Measurements from ENCODE around the gene EBPL. TPM values are rescaled to one million over a fixed set of nuclear protein-coding genes. Genes with fewer than 3 reads are reported as not detected.
A peak's percentile ranks its signal among the peaks of the same experiment; 100 is the strongest.

Gene EBPL
- total RNA-seq, 2 experiments from 2014 or later, result 39.5 to 43.5 TPM

DNA sequence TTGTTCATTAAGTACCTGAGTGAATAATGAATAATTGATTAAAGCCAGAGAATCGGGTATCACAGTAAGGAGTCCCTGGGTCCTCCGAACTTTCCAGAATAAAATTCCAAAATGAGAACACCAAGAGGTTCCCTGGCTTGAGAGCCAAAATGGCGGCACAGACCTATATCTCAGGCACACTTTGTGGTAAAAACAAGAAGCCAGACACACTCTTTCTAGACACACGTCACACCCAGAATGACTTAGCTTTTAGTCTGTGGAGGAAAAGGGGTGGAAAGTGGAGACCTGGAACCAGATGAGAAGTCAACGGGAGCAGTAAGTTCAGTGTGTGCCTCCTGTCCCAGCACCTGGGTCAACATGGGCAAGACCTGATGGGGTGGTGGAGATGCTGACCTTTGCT is 54.6 kb downstream of the EBPL start:
- H3K4me3 Mint-ChIP-seq, result peak overlapping the region; percentile 79
- CTCF ChIA-PET, result interaction anchor here (1.1 to 1.3 kb wide), 2 partner anchors 23 to 155 kb away, joined by 3 read pairs; no protein-coding TSS in a partner anchor
- H3K36me3 Mint-ChIP-seq, result peaks cover 2% of the 10 kb centered on the region
- peaks cover 21% of the 10 kb centered on the region for H3K4me1 Mint-ChIP-seq
- no peak for DNase-seq
- no peak for ATAC-seq
- no peaks in the 10 kb centered on the region for H3K9me3 Mint-ChIP-seq (ENCODE audit: low read depth)
- H3K27me3 Mint-ChIP-seq, result no peaks in the 10 kb centered on the region
- no peak overlapping the region for H3K27ac Mint-ChIP-seq

DNA sequence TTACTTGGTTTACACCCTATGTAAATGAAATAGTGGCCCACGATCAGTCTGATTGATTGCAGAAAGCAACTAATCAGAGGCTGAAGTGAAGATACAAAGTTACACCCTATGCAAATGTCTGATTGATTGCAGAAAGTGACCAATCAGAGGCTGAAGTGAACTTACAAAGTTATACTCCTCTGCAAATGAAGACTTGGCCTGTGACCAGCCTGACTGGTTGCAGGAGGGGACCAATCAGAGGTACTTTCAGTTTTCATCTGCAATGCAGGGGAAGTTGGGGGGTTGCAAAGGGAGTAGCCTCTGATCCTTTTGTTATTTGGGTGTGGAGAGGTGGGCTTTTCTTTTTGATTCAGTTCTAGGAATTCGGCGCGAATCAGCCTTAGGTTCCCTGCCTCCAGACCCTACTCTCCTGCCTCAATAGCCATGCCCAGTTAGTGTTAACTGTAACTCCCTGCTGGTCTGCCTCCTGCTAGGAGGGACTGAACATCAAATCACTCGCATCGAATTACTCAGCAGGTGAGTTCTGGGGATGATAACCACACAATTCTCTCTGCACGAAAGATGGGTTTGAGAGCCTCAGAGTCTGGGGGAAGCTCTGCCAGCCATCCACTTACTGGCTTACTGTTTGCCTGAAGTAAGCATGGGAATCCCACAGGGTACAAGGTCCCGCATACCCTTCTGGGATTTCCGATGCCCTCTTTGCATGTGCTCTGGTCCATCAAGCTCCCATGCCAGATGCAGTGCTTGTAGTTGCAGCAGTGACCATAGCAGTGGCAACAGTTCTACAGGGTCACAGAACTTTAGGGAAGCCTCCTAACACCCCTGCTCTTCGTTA is 55.5 kb downstream of the EBPL start:
- Mint-ChIP-seq H3K4me3 (peak overlapping the region; percentile 79), H3K27ac (peak overlapping the region; percentile 67), H3K4me1 (peaks cover 21% of the 10 kb centered on the region), H3K27me3 (no peaks in the 10 kb centered on the region), H3K9me3 (ENCODE audit: low read depth) (no peaks in the 10 kb centered on the region), H3K36me3 (peaks cover 2% of the 10 kb centered on the region)
- ATAC-seq (peak; percentile 91), DNase-seq (peak; percentile 79)
- CTCF ChIA-PET, result interaction anchor here (1.1 to 1.3 kb wide), 2 partner anchors 22 to 155 kb away, joined by 3 read pairs; no protein-coding TSS in a partner anchor

DNA sequence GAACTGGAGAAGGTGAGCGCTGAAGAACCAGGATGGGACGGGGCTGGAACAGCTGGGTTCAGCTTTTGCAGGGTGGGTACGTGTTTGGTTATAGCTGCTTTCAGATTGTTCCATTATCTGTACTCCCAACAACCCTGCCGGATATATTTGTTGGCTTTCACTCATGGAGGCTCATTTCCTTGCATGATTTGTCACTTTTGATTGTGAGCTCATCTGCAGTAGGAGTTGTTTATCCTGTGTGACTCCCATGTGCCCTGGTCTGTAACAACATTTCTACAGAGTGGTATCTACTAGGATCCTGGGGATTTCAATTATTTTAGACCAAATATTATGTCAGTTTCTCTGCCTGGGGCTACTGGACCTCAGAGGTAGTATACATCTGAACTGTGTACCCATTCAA is 57.6 kb downstream of the EBPL start:
- Mint-ChIP-seq H3K27ac (no peak overlapping the region), H3K27me3 (no peaks in the 10 kb centered on the region), H3K9me3 (ENCODE audit: low read depth) (no peaks in the 10 kb centered on the region), H3K4me3 (no peak overlapping the region), H3K36me3 (peaks cover 2% of the 10 kb centered on the region), H3K4me1 (peaks cover 29% of the 10 kb centered on the region)
- no peak for ATAC-seq
- CTCF ChIA-PET, result no interaction called here
- no peak for DNase-seq

DNA sequence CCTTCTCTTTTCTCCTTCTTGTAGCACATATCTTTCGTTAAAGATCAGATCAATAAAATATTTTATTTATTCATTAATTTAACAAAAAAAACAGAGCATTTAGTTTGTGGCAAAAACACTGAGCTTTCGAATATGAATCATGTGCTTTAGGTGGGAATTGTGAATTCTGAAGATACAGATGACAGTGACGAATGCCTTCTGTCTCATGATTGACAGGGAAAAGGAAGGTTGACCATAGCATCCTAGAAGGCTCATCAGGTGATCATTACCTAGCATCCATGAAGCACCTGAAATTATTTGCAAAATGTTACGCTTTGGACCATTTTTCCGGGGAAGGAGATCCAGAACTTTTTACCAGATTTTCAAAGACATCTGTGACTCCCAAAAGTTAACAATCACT is 59.1 kb downstream of the EBPL start:
- ATAC-seq, result no peak
- no peaks in the 10 kb centered on the region for H3K27me3 Mint-ChIP-seq
- no peak overlapping the region for H3K4me3 Mint-ChIP-seq
- DNase-seq, result no peak
- peaks cover 37% of the 10 kb centered on the region for H3K4me1 Mint-ChIP-seq
- no peaks in the 10 kb centered on the region for H3K36me3 Mint-ChIP-seq
- H3K9me3 Mint-ChIP-seq (ENCODE audit: low read depth), result no peaks in the 10 kb centered on the region
- no peak overlapping the region for H3K27ac Mint-ChIP-seq
- CTCF ChIA-PET, result no interaction called here

DNA sequence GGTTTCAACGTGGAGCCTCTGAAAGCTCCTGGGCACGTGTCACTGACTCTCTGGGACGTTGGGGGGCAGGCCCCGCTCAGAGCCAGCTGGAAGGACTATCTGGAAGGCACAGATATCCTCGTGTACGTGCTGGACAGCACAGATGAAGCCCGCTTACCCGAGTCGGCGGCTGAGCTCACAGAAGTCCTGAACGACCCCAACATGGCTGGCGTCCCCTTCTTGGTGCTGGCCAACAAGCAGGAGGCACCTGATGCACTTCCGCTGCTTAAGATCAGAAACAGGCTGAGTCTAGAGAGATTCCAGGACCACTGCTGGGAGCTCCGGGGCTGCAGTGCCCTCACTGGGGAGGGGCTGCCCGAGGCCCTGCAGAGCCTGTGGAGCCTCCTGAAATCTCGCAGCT is 60.7 kb downstream of the EBPL start:
- H3K27me3 Mint-ChIP-seq, result no peaks in the 10 kb centered on the region
- no peaks in the 10 kb centered on the region for H3K36me3 Mint-ChIP-seq
- CTCF ChIA-PET, result no interaction called here
- H3K9me3 Mint-ChIP-seq (ENCODE audit: low read depth), result no peaks in the 10 kb centered on the region
- peaks cover 27% of the 10 kb centered on the region for H3K4me1 Mint-ChIP-seq
- no peak overlapping the region for H3K27ac Mint-ChIP-seq
- DNase-seq (no peak), ATAC-seq (no peak)
- no peak overlapping the region for H3K4me3 Mint-ChIP-seq

DNA sequence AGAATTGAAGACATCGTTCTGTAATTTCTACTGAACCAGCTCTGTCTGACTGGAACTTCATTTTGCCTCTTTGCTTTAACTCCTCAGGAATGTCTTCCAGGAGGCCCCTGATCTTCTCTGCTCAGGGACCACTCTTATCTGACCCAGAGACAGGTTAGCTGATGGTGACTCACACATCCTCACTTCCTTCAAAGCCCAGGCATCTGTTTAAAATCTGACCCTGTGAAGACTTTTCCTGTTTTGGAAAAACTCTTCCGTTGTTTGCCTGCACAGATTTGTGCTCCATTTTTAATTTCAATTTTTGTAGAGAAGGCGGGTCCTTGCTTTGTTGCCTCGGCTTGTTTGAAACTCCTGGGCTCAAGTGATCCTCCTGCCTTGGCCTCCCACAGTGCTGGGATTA is 61.3 kb downstream of the EBPL start:
- Mint-ChIP-seq H3K36me3 (no peaks in the 10 kb centered on the region), H3K4me1 (peaks cover 21% of the 10 kb centered on the region), H3K9me3 (ENCODE audit: low read depth) (no peaks in the 10 kb centered on the region), H3K27ac (no peak overlapping the region), H3K27me3 (no peaks in the 10 kb centered on the region), H3K4me3 (no peak overlapping the region)
- CTCF ChIA-PET, result interaction anchor here (1.5 kb wide), 1 partner anchor 306 kb away, joined by 3 read pairs; the partner anchor contains the start of gene SPRYD7
- DNase-seq, result no peak
- ATAC-seq, result no peak

DNA sequence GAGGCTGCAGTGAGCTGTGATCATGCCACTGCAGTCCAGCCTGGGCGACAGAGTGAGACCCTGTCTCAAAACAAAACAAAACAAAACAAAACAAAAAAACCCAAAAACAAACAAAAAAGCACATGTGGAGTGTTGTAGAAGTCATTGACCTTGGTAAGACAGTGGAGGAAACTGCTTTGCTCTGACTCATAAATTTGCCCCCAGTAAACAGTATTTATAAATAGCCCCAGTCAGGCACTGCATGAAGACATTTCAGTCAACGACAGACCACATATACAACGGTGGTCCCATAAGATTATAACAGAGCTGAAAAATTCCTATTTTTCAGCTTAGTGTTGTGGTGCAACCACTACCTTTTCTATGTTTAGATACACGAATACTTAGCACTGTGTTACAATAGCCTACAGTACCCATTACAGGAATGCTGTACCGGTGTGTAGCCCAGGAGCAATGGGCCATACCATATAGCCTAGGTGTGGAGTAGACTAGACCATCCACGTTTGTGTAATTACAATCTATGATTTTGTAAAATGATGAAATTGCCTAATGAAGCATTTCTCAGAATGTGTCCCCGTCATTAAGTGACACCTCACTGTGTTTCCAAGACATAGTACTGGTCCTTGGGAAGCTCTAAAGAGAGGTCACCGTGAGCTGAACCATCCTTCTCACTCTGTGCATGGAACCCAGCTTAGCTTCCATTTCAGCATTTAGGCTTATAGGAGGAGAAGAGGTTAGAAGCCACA is 61.9 kb downstream of the EBPL start:
- no peak for DNase-seq
- Mint-ChIP-seq H3K36me3 (no peaks in the 10 kb centered on the region), H3K27me3 (no peaks in the 10 kb centered on the region), H3K4me3 (peak overlapping the region; percentile 82), H3K4me1 (peaks cover 16% of the 10 kb centered on the region), H3K9me3 (ENCODE audit: low read depth) (no peaks in the 10 kb centered on the region), H3K27ac (peak overlapping the region; percentile 12)
- ATAC-seq, result no peak
- CTCF ChIA-PET, result interaction anchor here (1.2 to 1.6 kb wide), 3 partner anchors 12 to 307 kb away, joined by 3 to 7 read pairs (median 3); partner anchors contain the start of gene SPRYD7

DNA sequence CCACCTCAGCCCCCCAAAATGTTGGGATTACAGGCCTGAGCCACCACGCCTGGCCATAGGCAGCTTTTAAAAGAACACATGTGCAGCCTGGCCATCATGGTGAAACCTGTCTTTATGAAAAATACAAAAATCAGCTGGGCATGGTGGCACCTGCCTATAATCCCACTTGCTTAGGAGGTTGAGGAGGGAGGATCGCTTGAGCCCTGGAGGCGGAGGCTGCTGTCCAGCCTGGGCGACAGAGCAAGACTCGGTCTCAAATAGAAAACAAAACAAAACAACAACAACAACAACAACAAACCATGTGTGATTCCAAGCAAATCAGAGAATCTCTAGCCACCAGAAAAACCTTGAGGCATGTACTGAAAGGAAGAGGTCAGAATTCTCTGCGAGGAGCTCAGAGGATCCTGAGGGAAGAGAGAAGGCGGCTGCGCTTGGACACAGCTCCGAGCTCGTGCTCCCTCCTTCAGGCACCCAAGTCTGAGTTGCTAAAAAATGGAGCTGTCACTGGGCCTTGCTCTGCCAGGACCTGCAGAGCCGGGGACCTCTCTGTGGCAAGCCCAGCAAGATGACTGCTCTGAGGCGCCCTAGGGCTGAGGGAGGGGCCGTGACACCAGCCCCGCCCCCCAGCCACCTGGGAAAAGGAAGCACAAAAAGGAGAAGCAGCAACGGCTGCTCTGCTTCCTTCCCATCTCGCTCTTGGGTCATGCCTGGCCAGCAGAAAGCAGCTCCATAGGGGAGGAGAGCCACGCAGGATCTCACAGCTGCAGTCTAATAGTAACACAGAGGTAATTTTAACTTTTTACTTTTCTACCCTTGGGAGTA is 63.2 kb downstream of the EBPL start, which contains the start of gene ARL11:
Gene ARL11 (plus strand): TSS at position 677 of the 822 bp plus-strand sequence. CDS start 1,941 bp downstream, outside the sequence.
- Mint-ChIP-seq H3K9me3 (ENCODE audit: low read depth) (no peaks in the 10 kb centered on the region), H3K27me3 (no peaks in the 10 kb centered on the region), H3K36me3 (no peaks in the 10 kb centered on the region), H3K27ac (peak within 1 kb of the TSS; percentile 69), H3K4me3 (peak within 1 kb of the TSS; percentile 82), H3K4me1 (peaks cover 16% of the 10 kb centered on the region)
- CTCF ChIA-PET, result interaction anchor here (0.9 to 1.6 kb wide), 3 partner anchors 8 to 15 kb away, joined by 3 to 7 read pairs (median 3); no protein-coding TSS in a partner anchor
- ATAC-seq, result peak; percentile 96
- peak; percentile 76 for DNase-seq

DNA sequence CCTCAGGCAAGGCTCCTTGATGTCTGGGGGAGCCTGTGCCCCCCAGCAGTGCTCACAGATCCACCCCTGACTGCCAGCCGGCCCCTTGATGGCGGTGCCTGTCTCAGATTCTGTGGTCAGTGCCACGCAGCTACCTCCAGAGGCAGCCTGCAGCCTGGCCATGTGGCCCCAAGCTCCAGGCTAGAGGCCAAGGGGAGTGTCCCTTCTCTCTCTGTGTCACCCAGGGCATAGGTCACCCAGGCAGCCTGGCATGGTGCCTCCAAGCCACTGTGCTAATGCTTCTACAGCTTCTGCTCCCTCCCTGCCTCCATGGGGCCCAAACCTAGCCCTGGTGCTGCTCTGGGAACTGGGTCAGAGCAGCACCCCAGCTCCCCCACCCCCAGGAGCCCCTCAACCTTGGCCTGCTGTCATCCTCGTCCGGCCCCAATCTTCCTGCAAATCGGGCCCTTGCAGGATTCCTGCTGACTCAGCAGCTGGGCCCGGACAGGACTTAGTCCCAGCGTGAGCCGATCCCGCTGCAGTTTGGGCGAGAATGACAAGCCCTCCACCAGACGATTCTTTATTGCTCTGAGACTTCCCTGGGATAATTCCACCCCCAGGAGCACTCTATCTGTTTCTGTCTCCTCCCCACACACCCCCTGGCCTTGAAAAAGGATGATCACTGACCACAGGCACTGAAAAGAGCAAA is 65.8 kb downstream of the EBPL start:
- Mint-ChIP-seq H3K4me1 (peaks cover 16% of the 10 kb centered on the region), H3K36me3 (no peaks in the 10 kb centered on the region), H3K27ac (no peak overlapping the region), H3K27me3 (peaks cover 3% of the 10 kb centered on the region), H3K4me3 (no peak overlapping the region), H3K9me3 (ENCODE audit: low read depth) (no peaks in the 10 kb centered on the region)
- DNase-seq, result no peak
- ATAC-seq, result no peak
- CTCF ChIA-PET, result no interaction called here

DNA sequence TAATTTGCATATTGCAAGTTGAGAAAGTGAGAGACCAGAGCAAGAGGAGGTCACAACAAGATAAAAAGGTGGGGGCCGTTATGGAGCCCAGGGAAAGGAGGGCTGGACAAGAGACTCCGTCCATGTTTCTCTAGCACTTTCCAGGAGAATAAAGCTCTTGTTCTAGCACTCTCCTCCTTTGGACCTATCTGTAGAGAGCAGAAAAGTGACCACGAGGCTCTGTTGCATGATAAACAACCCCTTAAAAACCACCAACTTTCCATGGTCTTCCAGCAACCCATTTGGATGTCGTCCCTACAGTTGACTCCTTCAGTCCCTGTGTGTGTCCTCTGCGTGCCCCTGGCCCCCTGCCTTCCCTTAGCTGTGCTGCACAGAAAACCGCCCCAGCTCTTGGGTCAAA is 67.1 kb downstream of the EBPL start:
- H3K36me3 Mint-ChIP-seq, result no peaks in the 10 kb centered on the region
- CTCF ChIA-PET, result no interaction called here
- H3K27me3 Mint-ChIP-seq, result peaks cover 3% of the 10 kb centered on the region
- H3K9me3 Mint-ChIP-seq (ENCODE audit: low read depth), result no peaks in the 10 kb centered on the region
- H3K4me3 Mint-ChIP-seq, result no peak overlapping the region
- H3K4me1 Mint-ChIP-seq, result peaks cover 15% of the 10 kb centered on the region
- no peak for ATAC-seq
- no peak overlapping the region for H3K27ac Mint-ChIP-seq
- DNase-seq, result no peak

DNA sequence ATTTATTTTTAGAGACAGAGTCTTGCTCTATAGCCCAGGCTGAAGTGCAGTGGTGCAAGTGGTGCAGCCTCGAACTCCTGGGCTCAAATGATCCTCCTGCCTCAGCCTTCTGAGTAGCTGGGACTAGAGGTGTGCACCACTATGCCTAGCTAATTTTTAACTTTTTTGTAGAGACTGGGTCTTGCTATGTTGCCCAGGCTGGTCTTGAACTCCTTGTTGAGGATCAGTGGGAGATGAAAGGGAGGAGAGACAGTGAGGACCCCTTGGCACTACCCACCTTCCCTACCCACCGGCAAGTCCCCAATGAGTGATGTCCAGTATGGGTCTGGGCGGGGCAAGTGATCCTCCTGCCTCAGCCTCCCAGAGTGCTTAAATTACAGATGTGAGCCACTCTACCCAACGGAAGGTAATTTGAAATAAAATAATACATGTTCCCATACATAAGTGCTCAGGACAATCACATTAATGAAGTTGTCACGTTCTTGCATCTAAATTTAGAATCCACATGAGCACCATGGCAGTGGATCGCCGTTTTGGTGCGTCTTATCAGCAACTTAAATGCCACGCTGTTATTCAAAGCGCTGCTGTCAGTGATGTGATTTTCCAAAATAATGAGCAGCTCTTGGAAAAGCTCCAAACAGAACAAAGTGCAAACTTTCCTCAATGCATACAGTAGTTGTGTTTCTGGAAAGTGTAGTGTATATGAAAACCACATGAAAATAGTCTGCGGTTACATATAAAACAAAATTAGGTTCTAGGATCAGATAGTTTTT is 68.9 kb downstream of the EBPL start:
- Mint-ChIP-seq H3K4me3 (no peak overlapping the region), H3K27ac (no peak overlapping the region), H3K36me3 (no peaks in the 10 kb centered on the region), H3K9me3 (ENCODE audit: low read depth) (no peaks in the 10 kb centered on the region), H3K27me3 (peaks cover 3% of the 10 kb centered on the region), H3K4me1 (peaks cover 3% of the 10 kb centered on the region)
- CTCF ChIA-PET, result no interaction called here
- ATAC-seq (no peak), DNase-seq (no peak)

DNA sequence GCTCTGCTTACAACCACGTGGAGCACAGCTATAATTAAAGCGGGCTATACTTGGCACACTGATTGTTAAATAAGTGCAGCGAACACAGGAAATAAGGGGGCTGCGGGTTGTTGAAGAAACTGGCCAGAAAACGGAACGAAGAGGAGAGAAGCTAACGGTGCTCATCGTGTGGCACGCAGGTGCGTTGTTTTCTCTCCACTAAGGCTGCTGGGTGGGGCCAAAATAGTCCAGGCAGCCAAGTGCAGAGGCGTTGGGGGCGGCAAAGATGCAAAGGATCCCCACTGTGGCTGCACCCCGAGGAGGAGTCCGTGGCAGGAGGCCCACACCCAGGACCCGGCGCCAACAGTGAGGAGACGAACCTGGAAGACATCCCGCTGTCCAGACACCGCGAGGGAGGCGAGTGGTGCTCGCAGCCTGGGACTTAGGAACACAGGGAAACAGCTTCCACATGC is 71.1 kb downstream of the EBPL start:
- Mint-ChIP-seq H3K9me3 (ENCODE audit: low read depth) (no peaks in the 10 kb centered on the region), H3K27ac (no peak overlapping the region), H3K4me1 (peaks cover 3% of the 10 kb centered on the region), H3K27me3 (peaks cover 3% of the 10 kb centered on the region), H3K4me3 (peak overlapping the region; percentile 43), H3K36me3 (no peaks in the 10 kb centered on the region)
- DNase-seq (no peak), ATAC-seq (peak; percentile 33)
- CTCF ChIA-PET, result interaction anchor here (1.1 kb wide), 1 partner anchor 8 kb away, joined by 3 read pairs; the partner anchor contains the start of gene ARL11
